ENCODE results near the gene FNIP2.
"Not testable (repeated sequence)": the region's sequence is repeated elsewhere in the genome, so short reads cannot be mapped to it uniquely, and the experiment has no call there.

The FNIP2 gene

GRCh38 chr4:158915683-158916241 lies 146.9 kb downstream of the FNIP2 start:
- Histone ChIP-seq H3K36me3 (ENCODE audit: insufficient read depth, low read length) (no peaks in the 10 kb centered on the region), H3K27me3 (ENCODE audit: insufficient read depth, low read length, poor library complexity) (no peaks in the 10 kb centered on the region), H3K4me2 (ENCODE audit: insufficient read depth, low read length) (no peak overlapping the region), H3K27ac (ENCODE audit: low read length) (no peak overlapping the region), H2AFZ (ENCODE audit: low read depth, low read length) (no peak overlapping the region), H3K9me3 (ENCODE audit: insufficient read depth, low read length, severe bottlenecking) (no peaks in the 10 kb centered on the region), H4K20me1 (ENCODE audit: insufficient read depth, low read length) (no peaks in the 10 kb centered on the region), H3K4me1 (ENCODE audit: insufficient read depth, low read length) (no peaks in the 10 kb centered on the region), H3K9ac (ENCODE audit: low read depth, low read length) (no peak overlapping the region), H3K4me3 (ENCODE audit: low read depth in 1 of 2, low read length in 2 of 2) (no peak overlapping the region), H3K79me2 (ENCODE audit: insufficient read depth, low read length) (no peaks in the 10 kb centered on the region)
- ATAC-seq (ENCODE audit: insufficient read depth, low read depth) (no peak), DNase-seq (no peak)
- TF ChIP-seq, protein P1, sequence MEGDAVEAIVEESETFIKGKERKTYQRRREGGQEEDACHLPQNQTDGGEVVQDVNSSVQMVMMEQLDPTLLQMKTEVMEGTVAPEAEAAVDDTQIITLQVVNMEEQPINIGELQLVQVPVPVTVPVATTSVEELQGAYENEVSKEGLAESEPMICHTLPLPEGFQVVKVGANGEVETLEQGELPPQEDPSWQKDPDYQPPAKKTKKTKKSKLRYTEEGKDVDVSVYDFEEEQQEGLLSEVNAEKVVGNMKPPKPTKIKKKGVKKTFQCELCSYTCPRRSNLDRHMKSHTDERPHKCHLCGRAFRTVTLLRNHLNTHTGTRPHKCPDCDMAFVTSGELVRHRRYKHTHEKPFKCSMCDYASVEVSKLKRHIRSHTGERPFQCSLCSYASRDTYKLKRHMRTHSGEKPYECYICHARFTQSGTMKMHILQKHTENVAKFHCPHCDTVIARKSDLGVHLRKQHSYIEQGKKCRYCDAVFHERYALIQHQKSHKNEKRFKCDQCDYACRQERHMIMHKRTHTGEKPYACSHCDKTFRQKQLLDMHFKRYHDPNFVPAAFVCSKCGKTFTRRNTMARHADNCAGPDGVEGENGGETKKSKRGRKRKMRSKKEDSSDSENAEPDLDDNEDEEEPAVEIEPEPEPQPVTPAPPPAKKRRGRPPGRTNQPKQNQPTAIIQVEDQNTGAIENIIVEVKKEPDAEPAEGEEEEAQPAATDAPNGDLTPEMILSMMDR (IDR thresholded peaks at IDR 0.05; ENCODE audit: borderline replicate concordance, extremely low read depth, low read length, poor library complexity, severe bottlenecking), result no peak
- TF ChIP-seq EZH2 (IDR thresholded peaks at IDR 0.05; ENCODE audit: borderline replicate concordance, low read depth, low read length, severe bottlenecking), result no peak

- not testable (repeated sequence) for H3K9me3 ChIP-seq (ENCODE audit: insufficient read depth, low read length, severe bottlenecking); ATAC-seq (ENCODE audit: insufficient read depth, low read depth); H3K27ac ChIP-seq (ENCODE audit: low read length); H2AFZ ChIP-seq (ENCODE audit: low read depth, low read length); H3K79me2 ChIP-seq (ENCODE audit: insufficient read depth, low read length); H3K27me3 ChIP-seq (ENCODE audit: insufficient read depth, low read length, poor library complexity); H3K4me2 ChIP-seq (ENCODE audit: insufficient read depth, low read length); H3K9ac ChIP-seq (ENCODE audit: low read depth, low read length); H3K4me3 ChIP-seq (ENCODE audit: low read depth in 1 of 2, low read length in 2 of 2); H3K36me3 ChIP-seq (ENCODE audit: insufficient read depth, low read length); DNase-seq; H3K4me1 ChIP-seq (ENCODE audit: insufficient read depth, low read length); H4K20me1 ChIP-seq (ENCODE audit: insufficient read depth, low read length)
Measured at GRCh38 chr4:158920452-158920996, 151.7 kb downstream of the FNIP2 start.

- H2AFZ ChIP-seq (ENCODE audit: low read depth, low read length); H3K27ac ChIP-seq (ENCODE audit: low read length); H3K79me2 ChIP-seq (ENCODE audit: insufficient read depth, low read length); H3K4me2 ChIP-seq (ENCODE audit: insufficient read depth, low read length); H3K36me3 ChIP-seq (ENCODE audit: insufficient read depth, low read length); DNase-seq; H3K9me3 ChIP-seq (ENCODE audit: insufficient read depth, low read length, severe bottlenecking); H3K4me3 ChIP-seq (ENCODE audit: low read depth in 1 of 2, low read length in 2 of 2); ATAC-seq (ENCODE audit: insufficient read depth, low read depth); H3K4me1 ChIP-seq (ENCODE audit: insufficient read depth, low read length); H3K9ac ChIP-seq (ENCODE audit: low read depth, low read length); H3K27me3 ChIP-seq (ENCODE audit: insufficient read depth, low read length, poor library complexity); H4K20me1 ChIP-seq (ENCODE audit: insufficient read depth, low read length): not testable (repeated sequence)
Measured at GRCh38 chr4:158927774-158928173, 158.9 kb downstream of the FNIP2 start.

DNA sequence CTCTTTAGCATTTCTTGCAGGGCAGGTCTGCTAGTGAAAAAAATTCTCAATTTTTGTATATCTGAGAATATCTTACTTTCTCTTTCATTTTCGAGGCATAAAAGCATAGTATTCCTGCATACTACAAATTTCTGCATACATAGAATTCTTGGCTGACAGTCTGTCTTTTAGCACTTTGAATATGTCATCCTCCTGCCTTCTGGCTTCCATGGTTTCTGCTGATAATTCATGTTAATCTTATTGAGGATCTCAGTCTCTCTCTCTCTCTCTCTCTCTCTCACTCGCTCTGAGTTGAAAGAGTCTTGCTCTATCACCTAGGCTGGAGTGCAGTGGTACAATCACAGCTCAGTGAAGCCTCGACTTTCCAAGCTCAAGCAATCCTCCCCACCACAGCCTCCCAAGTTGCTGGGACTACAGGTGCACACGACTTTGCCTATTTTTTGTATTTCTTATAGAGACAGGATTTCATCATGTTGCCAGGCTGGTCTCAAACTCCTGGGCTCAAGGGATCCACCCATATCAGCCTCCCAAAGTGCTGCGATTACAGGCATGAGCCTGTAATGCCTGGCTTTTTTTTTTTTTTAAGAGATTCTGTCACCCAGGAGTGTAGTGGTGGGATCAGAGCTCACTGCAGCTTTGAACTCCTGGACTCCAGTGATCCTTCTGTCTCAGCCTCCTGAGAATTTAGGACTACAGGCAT lies 161.3 kb downstream of the FNIP2 start:
- peaks cover 4% of the 10 kb centered on the region; the same call in 1 of the 2 replicates for H3K4me1 ChIP-seq (ENCODE audit: insufficient read depth, low read length)
- ATAC-seq (ENCODE audit: insufficient read depth, low read depth) (peak; percentile 58), DNase-seq (peak; percentile 4)
- no peaks in the 10 kb centered on the region for H3K79me2 ChIP-seq (ENCODE audit: insufficient read depth, low read length)
- no peak overlapping the region for H3K9ac ChIP-seq (ENCODE audit: low read depth, low read length)
- no peak for TF ChIP-seq EZH2 (IDR thresholded peaks at IDR 0.05; ENCODE audit: borderline replicate concordance, low read depth, low read length, severe bottlenecking)
- TF ChIP-seq, protein P1 (IDR thresholded peaks at IDR 0.05; ENCODE audit: borderline replicate concordance, extremely low read depth, low read length, poor library complexity, severe bottlenecking), result no peak
- H3K4me2 ChIP-seq (ENCODE audit: insufficient read depth, low read length), result peak overlapping the region; percentile 52; the same call in 1 of the 2 replicates
- H3K27me3 ChIP-seq (ENCODE audit: insufficient read depth, low read length, poor library complexity), result no peaks in the 10 kb centered on the region
- no peaks in the 10 kb centered on the region for H3K9me3 ChIP-seq (ENCODE audit: insufficient read depth, low read length, severe bottlenecking)
- peak overlapping the region; percentile 56; the same call in 1 of the 2 replicates for H2AFZ ChIP-seq (ENCODE audit: low read depth, low read length)
- H3K27ac ChIP-seq (ENCODE audit: low read length), result no peak overlapping the region
- peak overlapping the region in 1 of 2 experiments; percentile 33; a peak in 1 of 4 replicates for H3K4me3 ChIP-seq (ENCODE audit: low read depth in 1 of 2, low read length in 2 of 2)
- H4K20me1 ChIP-seq (ENCODE audit: insufficient read depth, low read length), result no peaks in the 10 kb centered on the region
- no peaks in the 10 kb centered on the region for H3K36me3 ChIP-seq (ENCODE audit: insufficient read depth, low read length)
